ENCODE data around the gene SPATA6. TPM values are rescaled to one million over a fixed set of nuclear protein-coding genes. Genes with fewer than 3 reads are reported as not detected.

The SPATA6 gene
- total and polyA plus RNA-seq, 2 of the 4 experiments (the other 2 are of a cell fraction) = 1.1 to 2.0 TPM

- Histone ChIP-seq H3K36me3 (ENCODE audit: control insufficient read depth, insufficient read depth, low read length) (no peaks in the 10 kb centered on the region), H2BK20ac (ENCODE audit: low read depth, low read length) (no peak overlapping the region), H4K91ac (ENCODE audit: insufficient read depth, low read depth, low read length) (no peak overlapping the region), H3K9me3 (ENCODE audit: control insufficient read depth, insufficient read depth, low read length) (no peaks in the 10 kb centered on the region), H2BK5ac (ENCODE audit: low read depth, low read length, poor library complexity, severe bottlenecking) (no peak overlapping the region), H3K4me2 (ENCODE audit: low read depth, low read length) (no peak overlapping the region), H3K4me1 (ENCODE audit: control insufficient read depth, insufficient read depth, low read length) (no peaks in the 10 kb centered on the region), H2BK120ac (ENCODE audit: low read depth, low read length) (no peak overlapping the region), H3K27ac (ENCODE audit: insufficient read depth, low read length) (no peak overlapping the region), H2BK15ac (ENCODE audit: low read depth, low read length) (no peak overlapping the region), H3K79me1 (ENCODE audit: low read depth in 1 of 2, low read length in 2 of 2) (no peaks in the 10 kb centered on the region), H4K8ac (ENCODE audit: low read depth in 2 of 2, low read length in 2 of 2) (no peak overlapping the region), H3K4me3 (ENCODE audit: insufficient read depth, low read depth, low read length) (no peak overlapping the region), H4K5ac (ENCODE audit: low read depth, low read length) (no peak overlapping the region), H2AK9ac (replicated peaks; ENCODE audit: low read depth, low read length, poor library complexity) (no peak overlapping the region), H3K27me3 (ENCODE audit: control insufficient read depth, insufficient read depth, low read length) (no peaks in the 10 kb centered on the region), H3K9ac (ENCODE audit: low read depth, low read length) (no peak overlapping the region), H2AFZ (replicated peaks; ENCODE audit: low read length, poor library complexity) (no peak overlapping the region), H3K14ac (replicated peaks; ENCODE audit: low read depth, low read length) (no peak overlapping the region), H3K4ac (ENCODE audit: low read depth, low read length) (no peak overlapping the region), H3K56ac (ENCODE audit: extremely low read depth, insufficient read depth, low read length) (no peak overlapping the region), H3K9me1 (ENCODE audit: insufficient read depth, low read length) (no peaks in the 10 kb centered on the region), H2AK5ac (ENCODE audit: low read depth, low read length) (no peak overlapping the region), H4K20me1 (ENCODE audit: insufficient read depth, low read length) (no peaks in the 10 kb centered on the region), H3K23ac (ENCODE audit: low read depth, low read length) (no peak overlapping the region), H3K18ac (ENCODE audit: low read depth, low read length) (no peak overlapping the region)
- BruUV-seq (replicated peaks) = no TSS peak
- TF ChIP-seq FOS (IDR thresholded peaks at IDR 0.05; ENCODE audit: low read depth, low read length) = no peak
- TF ChIP-seq MAFK (IDR thresholded peaks at IDR 0.05; ENCODE audit: low read depth, low read length) = no peak
- no peak for TF ChIP-seq RCOR1 (IDR thresholded peaks at IDR 0.05; ENCODE audit: insufficient replicate concordance, low read length)
- TF ChIP-seq ELK1 (IDR thresholded peaks at IDR 0.05; ENCODE audit: borderline replicate concordance, low read depth, low read length) = no peak
- no peak for TF ChIP-seq CTCF (conservative IDR thresholded peaks at IDR 0.05; ENCODE audit: low read depth, low read length)
- TF ChIP-seq CEBPB (IDR thresholded peaks at IDR 0.05; ENCODE audit: low read depth, low read length) = no peak
- TF ChIP-seq BHLHE40 (IDR thresholded peaks at IDR 0.05; ENCODE audit: low read depth, low read length) = no peak
- TF ChIP-seq MAZ (IDR thresholded peaks at IDR 0.05; ENCODE audit: borderline replicate concordance, low read depth, low read length) = no peak
- TF ChIP-seq, protein P1, sequence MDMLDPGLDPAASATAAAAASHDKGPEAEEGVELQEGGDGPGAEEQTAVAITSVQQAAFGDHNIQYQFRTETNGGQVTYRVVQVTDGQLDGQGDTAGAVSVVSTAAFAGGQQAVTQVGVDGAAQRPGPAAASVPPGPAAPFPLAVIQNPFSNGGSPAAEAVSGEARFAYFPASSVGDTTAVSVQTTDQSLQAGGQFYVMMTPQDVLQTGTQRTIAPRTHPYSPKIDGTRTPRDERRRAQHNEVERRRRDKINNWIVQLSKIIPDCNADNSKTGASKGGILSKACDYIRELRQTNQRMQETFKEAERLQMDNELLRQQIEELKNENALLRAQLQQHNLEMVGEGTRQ (IDR thresholded peaks at IDR 0.05; ENCODE audit: low read depth, low read length) = no peak
- TF ChIP-seq RAD21 (IDR thresholded peaks at IDR 0.05; ENCODE audit: low read length) = no peak
- no peak for TF ChIP-seq CHD1 (IDR thresholded peaks at IDR 0.05; ENCODE audit: low read depth, low read length)
- no peak for TF ChIP-seq POLR2A (IDR thresholded peaks at IDR 0.05; ENCODE audit: low read depth, low read length)
- intact Hi-C loops (cut with micrococcal nuclease) = no loop called here
- dilution Hi-C loops (cut with HindIII; ENCODE audit: low sequenced_read_pairs, unreplicated experiment) = no loop called here
- DNase-seq (no peak), ATAC-seq (ENCODE audit: low read depth) (no peak)
- in situ Hi-C loops (cut with MboI; ENCODE audit: low sequenced_read_pairs) = no loop called here
- CTCF ChIA-PET = no interaction called here
- POLR2A ChIA-PET (ENCODE audit: unreplicated experiment) = no interaction called here
Measured at GRCh38 chr1:48261881-48262400, 210.1 kb downstream of the SPATA6 start.
